Heart left ventricle (tissue), 16 donors: ENCODE measurements around the gene INCA1. TPM values are rescaled to one million over a fixed set of nuclear protein-coding genes. Genes with fewer than 3 reads are reported as not detected.
"Not testable (repeated sequence)": the region's sequence is repeated elsewhere in the genome, so short reads cannot be mapped to it uniquely, and the experiment has no call there.

Experiments used
- ATAC-seq, 4 donors: fragments of 200-7000 bp; cut with Tn5 transposase; one replicate each; pipeline ENCODE4 v1.9.1; 2020 to 2022; ENCODE audit warnings: moderate library complexity in 4 of 4, mild to moderate bottlenecking in 3 of 4, moderate number of reproducible peaks in 1 of 4
- DNase-seq, 5 donors: peaks; one replicate each; pipeline ENCODE4 v3.0.0-alpha.2; 2020
- H3K27ac ChIP-seq, 12 donors: fragments of 200-600 bp; sonication (generic) in 4 of 12; one replicate each; pipeline versions ENCODE4 v1.5.0 to v1.8.0; 2016 to 2022; ENCODE audit warnings: mild to moderate bottlenecking in 2 of 12
- H3K27me3 ChIP-seq, 9 donors: fragments of 200-600 bp; sonication (generic) in 2 of 9; one replicate each; pipeline versions ENCODE4 v1.5.1 to v1.8.0; 2016 to 2022; ENCODE audit warnings: mild to moderate bottlenecking in 3 of 9
- H3K36me3 ChIP-seq, 9 donors: fragments of 200-600 bp; sonication (generic) in 2 of 9; one replicate each; pipeline versions ENCODE4 v1.5.0 to v1.8.0; 2018 to 2022; ENCODE audit warnings: mild to moderate bottlenecking in 2 of 9
- H3K4me1 ChIP-seq, 12 donors: fragments of 200-600 bp; sonication (generic) in 4 of 12; one replicate each; pipeline versions ENCODE4 v1.5.0 to v1.8.0; 2016 to 2022; ENCODE audit warnings: mild to moderate bottlenecking in 3 of 12
- H3K4me3 ChIP-seq, 12 donors: fragments of 200-600 bp; sonication (generic) in 4 of 12; one replicate each; pipeline versions ENCODE4 v1.5.0 to v1.8.0; 2017 to 2022; ENCODE audit warnings: mild to moderate bottlenecking in 9 of 12, moderate library complexity in 4 of 12
- H3K9me3 ChIP-seq, 12 donors: fragments of 200-600 bp; sonication (generic) in 4 of 12; one replicate each; pipeline versions ENCODE4 v1.5.0 to v1.8.0; 2016 to 2022; ENCODE audit warnings: mild to moderate bottlenecking in 1 of 12
- CTCF ChIP-seq, 12 donors: fragments of 200-600 bp; sonication (generic) in 4 of 12; IDR thresholded peaks; one replicate each; pipeline versions ENCODE4 v1.5.0 to v1.8.0; 2018 to 2022; ENCODE audit warnings: antibody characterized with exemption in 12 of 12, mild to moderate bottlenecking in 5 of 12
- POLR2A ChIP-seq, 2 donors: fragments of 450-650 bp; IDR thresholded peaks; one replicate each; pipeline ENCODE4 v1.6.1; 2017; ENCODE audit warnings: antibody characterized with exemption in 2 of 2, mild to moderate bottlenecking in 2 of 2, moderate library complexity in 2 of 2
- WGBS, 4 donors: extraction: QIAGEN DNeasy Blood & Tissue Kit in 2 of 4; methylation state at CpG; one replicate each; pipeline versions ENCODE4 v1.1.5 to v1.1.7; 2013 to 2018; 5-methylcytosine and 5-hydroxymethylcytosine counted together
- intact Hi-C, 10 donors: fragments of 100-400 bp; cut with DNase I; formaldehyde crosslinking; loops; one replicate each; pipeline versions ENCODE4 v1.11.1 to v1.14.2; 2022
- polyA plus RNA-seq, 2 donors: library from polyadenylated mRNA; stranded (reverse); fragments of 200-250 nt; gene quantifications; one replicate each; pipeline ENCODE4 v1.2.3, GENCODE V29; 2013
- total RNA-seq, 9 donors: library from RNA; depleted of rRNA in 2 of 9; stranded (reverse); fragments of >200 nt in 2 of 9; fragmentation: NEBNext Ultra II Directional in 3 of 9; extraction: Animal tissue kit (Norgen Biotek cat#: 25700) in 3 of 9; gene quantifications; one replicate each; pipeline versions ENCODE4 v1.1.0 to v1.2.4, GENCODE V29; 2016 to 2023
- donor health status: ischemic (EF 13 %, LVEDD 7.1; RV severe dilation, severe dysfunction).
- donor health status: healthy with polysubstance abuse.
- donor health status: DM: no; HTN: yes; CAD: no.
- donor health status: DM: no; HTN: no; CAD: no.
- donor health status: ischemic (EF 25% LVEDD 6.9; RV normal size, moderate dysfunction).
- donor health status: ischemic (EF 25% LVEDD 5.7; RV mildly dilated, moderate dysfunction).
- donor health status: healthy.
- donor health status: DM: yes; HTN: yes; CAD: no.
- donor health status: ischemic (EF 35%, LVEDD 5.7; RV mildly dilated, moderate dysfunction).
- donor health status: nonischemic (EF 11% LVEDD 7.7; RV severe dilation, severe dysfunction).
- donor health status: DM: yes; HTN: yes; CAD: no.
- donor health status: PGD.
- donor health status: ischemic (EF 29% LVEDD 5.4; RV normal size, mild dysfunction).
- donor health status: nonischemic (EF 23%, LVEDD 6.1; RV moderate dilation, normal function).

INCA1 gene
- total and polyA plus RNA-seq, 11 donors, result 0.64 to 5.1 (median 2.7) TPM

GRCh38 chr17:5033352-5034015 is 36.2 kb upstream of the INCA1 start:
- intact Hi-C loops, result loop anchor here in 2 of 10 donors (2.0 to 5.0 kb wide), 2 partner anchors 29 to 34 kb away; no protein-coding TSS in a partner anchor
- no peaks in the 10 kb centered on the region for H3K36me3 ChIP-seq
- H3K27me3 ChIP-seq, result peaks cover 0 to 20% (median 4%) of the 10 kb centered on the region in 9 donors
- H3K4me3 ChIP-seq, result no peak overlapping the region
- H3K4me1 ChIP-seq, result peaks cover 0 to 20% (median 3%) of the 10 kb centered on the region in 12 donors
- H3K27ac ChIP-seq, result no peak overlapping the region
- DNase-seq, result no peak
- H3K9me3 ChIP-seq, result no peaks in the 10 kb centered on the region
- 82 to 90% (median 85%) methylated on average over 13 of the region's 13 CpGs for WGBS, 4 donors
- TF ChIP-seq POLR2A (IDR thresholded peaks at IDR 0.05), result no peak
- no peak for TF ChIP-seq CTCF (IDR thresholded peaks at IDR 0.05)
- no peak for ATAC-seq

GRCh38 chr17:5032865-5033264 is 35.5 kb upstream of the INCA1 start:
- H3K4me3 ChIP-seq, result no peak overlapping the region
- no peaks in the 10 kb centered on the region for H3K36me3 ChIP-seq
- 85 to 93% (median 89%) methylated on average over 5 to 6 of the region's 6 CpGs for WGBS, 4 donors
- no peak for TF ChIP-seq POLR2A (IDR thresholded peaks at IDR 0.05)
- no peak for TF ChIP-seq CTCF (IDR thresholded peaks at IDR 0.05)
- H3K9me3 ChIP-seq, result no peaks in the 10 kb centered on the region
- ATAC-seq (no peak), DNase-seq (no peak)
- H3K27me3 ChIP-seq, result peaks cover 0 to 20% (median 4%) of the 10 kb centered on the region in 9 donors
- intact Hi-C loops, result loop anchor here in 2 of 10 donors (2.0 to 5.0 kb wide), 2 partner anchors 30 to 34 kb away; no protein-coding TSS in a partner anchor
- H3K4me1 ChIP-seq, result peaks cover 0 to 20% (median 3%) of the 10 kb centered on the region in 12 donors
- no peak overlapping the region for H3K27ac ChIP-seq

DNA sequence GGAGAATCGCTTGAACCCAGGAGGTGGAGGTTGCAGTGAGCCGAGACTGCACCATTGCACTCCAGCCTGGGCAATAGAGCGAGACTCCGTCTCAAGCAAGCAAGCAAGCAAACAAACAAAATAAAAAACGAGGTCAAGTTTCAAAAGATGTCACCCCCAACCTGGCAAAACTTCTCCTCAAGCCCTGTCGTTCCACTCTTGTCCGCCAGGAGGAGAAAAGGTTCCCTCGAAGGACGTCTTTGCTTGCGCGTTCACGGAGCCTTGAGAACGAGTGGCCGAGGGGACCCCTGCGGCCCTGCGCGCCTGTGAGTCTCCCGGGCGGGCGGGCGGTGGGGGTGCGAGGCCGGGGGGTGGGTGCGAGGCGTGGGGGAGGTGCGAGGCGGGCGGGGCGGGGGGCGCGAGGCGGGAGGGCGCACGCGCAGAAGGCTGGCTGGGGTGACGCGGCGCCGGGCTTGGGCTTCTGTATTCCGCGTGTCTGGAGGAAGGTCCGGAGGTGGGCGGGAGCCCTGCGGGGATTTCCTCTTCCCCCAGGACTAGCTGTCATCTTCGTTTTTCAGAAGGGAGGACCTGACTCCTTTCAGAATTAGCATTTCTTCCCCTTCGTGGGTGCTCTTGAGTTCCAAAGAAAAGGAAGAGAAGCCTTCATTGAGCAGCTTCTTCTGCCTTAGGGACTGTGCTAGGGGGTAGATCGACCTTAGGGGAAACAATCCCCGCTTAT is 34.2 kb upstream of the INCA1 start:
- intact Hi-C loops, result loop anchor here in 7 of 10 donors (1.0 to 5.0 kb wide), 3 partner anchors 31 to 36 kb away; no protein-coding TSS in a partner anchor
- DNase-seq, result peak; percentile 76 to 89 (median 83)
- TF ChIP-seq POLR2A (IDR thresholded peaks at IDR 0.05) (no peak), CTCF (IDR thresholded peaks at IDR 0.05) (peak; percentile 65 to 83 (median 78))
- Histone ChIP-seq H3K27ac (peak overlapping the region in 7 of 12 donors; percentile 22 to 54 (median 40)), H3K4me1 (peaks cover 0 to 20% (median 3%) of the 10 kb centered on the region in 12 donors), H3K36me3 (no peaks in the 10 kb centered on the region), H3K4me3 (peak overlapping the region in 11 of 12 donors; percentile 30 to 64 (median 54)), H3K9me3 (no peaks in the 10 kb centered on the region), H3K27me3 (peaks cover 0 to 19% (median 4%) of the 10 kb centered on the region in 9 donors)
- peak; percentile 19 to 81 (median 77) for ATAC-seq
- 3 to 5% (median 4%) methylated on average over 37 to 48 of the region's 48 CpGs for WGBS, 4 donors

GRCh38 chr17:5030168-5030567 is 32.8 kb upstream of the INCA1 start:
- H3K4me3 ChIP-seq, ATAC-seq: not testable (repeated sequence)

More at GRCh38 chr17:5030168-5030567, 32.8 kb upstream of the INCA1 start:
- 89 to 96% (median 92%) methylated on average over 2 of the region's 2 CpGs for WGBS, 4 donors
- DNase-seq, H3K36me3 ChIP-seq, H3K9me3 ChIP-seq, H3K27me3 ChIP-seq, H3K27ac ChIP-seq: not testable (repeated sequence)
- intact Hi-C loops, result loop anchor here in 4 of 10 donors (1.0 to 5.0 kb wide), 3 partner anchors 32 to 37 kb away; no protein-coding TSS in a partner anchor
- peaks cover 0 to 20% (median 2%) of the 10 kb centered on the region in 12 donors for H3K4me1 ChIP-seq
